ENCODE results near the gene TENT4B. TPM values are rescaled to one million over a fixed set of nuclear protein-coding genes. Genes with fewer than 3 reads are reported as not detected.

The TENT4B gene
- total RNA-seq, 1 donor from 2014 or later = 15.2 TPM

- Histone ChIP-seq H3K79me2 (ENCODE audit: low read depth) (no peaks in the 10 kb centered on the region), H3K27me3 (no peaks in the 10 kb centered on the region), H3K4me2 (no peak overlapping the region), H4K20me1 (ENCODE audit: low read depth) (no peaks in the 10 kb centered on the region), H3F3A (ENCODE audit: low read depth) (no peaks in the 10 kb centered on the region), H3K4me3 (no peak overlapping the region), H3K4me1 (no peaks in the 10 kb centered on the region), H3K36me3 (no peaks in the 10 kb centered on the region), H3K27ac (no peak overlapping the region), H3K9me3 (ENCODE audit: low read depth) (no peaks in the 10 kb centered on the region), H3K9ac (no peak overlapping the region), H2AFZ (replicated peaks) (no peak overlapping the region)
- Mint-ChIP-seq H3K27me3 (ENCODE audit: insufficient read depth, low read depth) (peaks cover 3% of the 10 kb centered on the region), H3K27ac (no peak overlapping the region), H3K9me3 (peaks cover 2% of the 10 kb centered on the region), H3K36me3 (no peaks in the 10 kb centered on the region), H3K4me3 (no peak overlapping the region), H3K4me1 (no peaks in the 10 kb centered on the region)
- TF ChIP-seq CTCF (IDR thresholded peaks at IDR 0.05) = no peak
- TF ChIP-seq EZH2phosphoT487 (IDR thresholded peaks at IDR 0.05) = no peak
- no peak for TF ChIP-seq EZH2 (IDR thresholded peaks at IDR 0.05)
- DNase-seq (ENCODE audit: low spot score) = no peak
Measured at GRCh38 chr16:50276801-50277555, 123.9 kb downstream of the TENT4B start.

- no peaks in the 10 kb centered on the region for H3K4me1 ChIP-seq
- H3K4me3 Mint-ChIP-seq = no peak overlapping the region
- TF ChIP-seq EZH2phosphoT487 (IDR thresholded peaks at IDR 0.05) (no peak), EZH2 (IDR thresholded peaks at IDR 0.05) (no peak), CTCF (IDR thresholded peaks at IDR 0.05) (no peak)
- peaks cover 2% of the 10 kb centered on the region for H3K27me3 Mint-ChIP-seq (ENCODE audit: insufficient read depth, low read depth)
- H4K20me1 ChIP-seq (ENCODE audit: low read depth) = no peaks in the 10 kb centered on the region
- no peak overlapping the region for H3K9ac ChIP-seq
- H3K4me3 ChIP-seq = no peak overlapping the region
- no peak for DNase-seq (ENCODE audit: low spot score)
- H3K4me2 ChIP-seq = no peak overlapping the region
- no peaks in the 10 kb centered on the region for H3K79me2 ChIP-seq (ENCODE audit: low read depth)
- no peaks in the 10 kb centered on the region for H3K27me3 ChIP-seq
- no peak overlapping the region for H3K27ac Mint-ChIP-seq
- H3K9me3 Mint-ChIP-seq = peaks cover 2% of the 10 kb centered on the region
- no peaks in the 10 kb centered on the region for H3K36me3 ChIP-seq
- no peaks in the 10 kb centered on the region for H3K9me3 ChIP-seq (ENCODE audit: low read depth)
- no peak overlapping the region for H3K27ac ChIP-seq
- no peaks in the 10 kb centered on the region for H3K4me1 Mint-ChIP-seq
- H3K36me3 Mint-ChIP-seq = no peaks in the 10 kb centered on the region
- H3F3A ChIP-seq (ENCODE audit: low read depth) = no peaks in the 10 kb centered on the region
- H2AFZ ChIP-seq (replicated peaks) = no peak overlapping the region
Measured at GRCh38 chr16:50278251-50278650, 125.1 kb downstream of the TENT4B start.

DNA sequence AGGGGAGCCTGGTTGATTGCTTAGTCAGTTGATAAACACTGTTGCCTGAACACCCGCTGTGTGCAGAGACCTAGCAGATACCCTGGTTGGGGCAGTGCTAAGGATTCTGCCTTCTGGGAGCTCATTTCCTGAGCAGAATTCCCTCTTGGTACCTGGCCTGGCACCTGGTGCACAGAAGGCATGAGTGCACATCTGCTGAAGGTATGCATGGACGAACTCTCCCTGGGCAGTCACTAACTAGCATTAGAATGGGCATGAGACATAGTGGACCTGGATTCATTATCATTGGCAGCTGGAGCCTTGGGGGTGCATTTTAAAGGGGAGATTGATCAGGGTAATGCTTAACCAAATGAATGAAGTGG lies 126.4 kb downstream of the TENT4B start:
- no peaks in the 10 kb centered on the region for H3K36me3 Mint-ChIP-seq
- H3K9me3 Mint-ChIP-seq = no peaks in the 10 kb centered on the region
- no peaks in the 10 kb centered on the region for H3K36me3 ChIP-seq
- H3K27me3 Mint-ChIP-seq (ENCODE audit: insufficient read depth, low read depth) = no peaks in the 10 kb centered on the region
- no peaks in the 10 kb centered on the region for H3K27me3 ChIP-seq
- no peaks in the 10 kb centered on the region for H3K9me3 ChIP-seq (ENCODE audit: low read depth)
- no peaks in the 10 kb centered on the region for H4K20me1 ChIP-seq (ENCODE audit: low read depth)
- H3K27ac ChIP-seq = no peak overlapping the region
- no peaks in the 10 kb centered on the region for H3K4me1 ChIP-seq
- H3F3A ChIP-seq (ENCODE audit: low read depth) = no peaks in the 10 kb centered on the region
- no peak overlapping the region for H3K27ac Mint-ChIP-seq
- no peaks in the 10 kb centered on the region for H3K4me1 Mint-ChIP-seq
- H3K4me2 ChIP-seq = no peak overlapping the region
- H3K4me3 ChIP-seq = no peak overlapping the region
- no peak overlapping the region for H3K4me3 Mint-ChIP-seq
- no peaks in the 10 kb centered on the region for H3K79me2 ChIP-seq (ENCODE audit: low read depth)
- TF ChIP-seq EZH2 (IDR thresholded peaks at IDR 0.05) (no peak), EZH2phosphoT487 (IDR thresholded peaks at IDR 0.05) (no peak), CTCF (IDR thresholded peaks at IDR 0.05) (no peak)
- H3K9ac ChIP-seq = no peak overlapping the region
- DNase-seq (ENCODE audit: low spot score) = no peak
- H2AFZ ChIP-seq (replicated peaks) = no peak overlapping the region

All from neural progenitor cell (in vitro differentiated cells).